ENCODE data around the gene ITIH4. TPM values are rescaled to one million over a fixed set of nuclear protein-coding genes. Genes with fewer than 3 reads are reported as not detected.

ITIH4 gene
- total and polyA plus RNA-seq, 2 of the 13 experiments (the other 11 are each of a cell fraction or from before 2014, with no cell fraction given), result 2.7 to 5.3 TPM

GRCh38 chr3:52795298-52795900 lies 35.1 kb downstream of the ITIH4 start (continued):
- TF ChIP-seq NR2F2 (IDR thresholded peaks at IDR 0.05; ENCODE audit: borderline replicate concordance, low read depth) (0 out of 2 replicates have a peak, but pooled peaks have one; percentile 35), RFXAP (CRISPR knock-in tag; IDR thresholded peaks at IDR 0.05; ENCODE audit: borderline replicate concordance) (no peak), CENPBD1 (CRISPR knock-in tag; IDR thresholded peaks at IDR 0.05; ENCODE audit: borderline replicate concordance, low read depth) (no peak), PRDM15 (CRISPR knock-in tag; IDR thresholded peaks at IDR 0.05) (no peak), HBP1 (CRISPR knock-in tag; IDR thresholded peaks at IDR 0.05; ENCODE audit: low read depth) (peak; percentile 77), CERS6 (CRISPR knock-in tag; IDR thresholded peaks at IDR 0.05) (no peak), IRX3 (CRISPR knock-in tag; IDR thresholded peaks at IDR 0.05; ENCODE audit: borderline replicate concordance, low read depth) (no peak), SMAD3 (CRISPR knock-in tag; IDR thresholded peaks at IDR 0.05) (peak; percentile 79; the same call in 1 of the 2 replicates), MED13 (CRISPR knock-in tag; IDR thresholded peaks at IDR 0.05) (no peak), ZNF792 (CRISPR knock-in tag; IDR thresholded peaks at IDR 0.05) (peak; percentile 45; the same call in 1 of the 2 replicates), HDAC1 (CRISPR knock-in tag; IDR thresholded peaks at IDR 0.05) (peak; percentile 50), ZNF563 (CRISPR knock-in tag; IDR thresholded peaks at IDR 0.05) (0 out of 2 replicates have a peak, but pooled peaks have one; percentile 10), JARID2 (CRISPR knock-in tag; IDR thresholded peaks at IDR 0.05; ENCODE audit: insufficient replicate concordance) (no peak), ZSCAN9 (CRISPR knock-in tag; IDR thresholded peaks at IDR 0.05; ENCODE audit: borderline replicate concordance) (peak; percentile 69; the same call in 1 of the 2 replicates), SP2 (CRISPR knock-in tag; IDR thresholded peaks at IDR 0.05) (0 out of 2 replicates have a peak, but pooled peaks have one; percentile 11), PHF21A (CRISPR knock-in tag; IDR thresholded peaks at IDR 0.05) (peak; percentile 80; the same call in 1 of the 2 replicates), TCF7 (IDR thresholded peaks at IDR 0.05; ENCODE audit: low read depth) (no peak; the same call in 1 of the 2 replicates), SIN3A (IDR thresholded peaks at IDR 0.05; ENCODE audit: borderline replicate concordance, low read depth, low read length) (peak; percentile 84; the same call in 1 of the 2 replicates), RELA (CRISPR knock-in tag; IDR thresholded peaks at IDR 0.05) (no peak), ELF3 (CRISPR knock-in tag; IDR thresholded peaks at IDR 0.05) (peak; percentile 85), RCOR2 (CRISPR knock-in tag; IDR thresholded peaks at IDR 0.05) (peak; percentile 41; the same call in 1 of the 2 replicates), SIX1 (CRISPR knock-in tag; IDR thresholded peaks at IDR 0.05; ENCODE audit: borderline replicate concordance) (peak; percentile 36; the same call in 1 of the 2 replicates), ZNF709 (CRISPR knock-in tag; IDR thresholded peaks at IDR 0.05) (peak; percentile 67)

All from HepG2 (cell line).